Endothelial cell of umbilical vein (primary cell): ENCODE results near the gene ZFYVE26.

Experiments used
- GATA2 ChIP-seq: IDR thresholded peaks from 2 replicates; pipeline ENCODE4 v1.7.0; 2011; ENCODE audit warnings: low read depth, mild to moderate bottlenecking, moderate library complexity, mixed read lengths, low read length; ENCODE audit not compliant: insufficient read length, insufficient read depth
- JUN ChIP-seq: IDR thresholded peaks from 2 replicates; pipeline ENCODE4 v1.6.1; 2011; ENCODE audit warnings: borderline replicate concordance, low read depth; ENCODE audit not compliant: insufficient read length, insufficient read depth
- POLR2A ChIP-seq: IDR thresholded peaks from 2 replicates; pipeline ENCODE4 v1.6.1; 2012; ENCODE audit warnings: low read depth, mild to moderate bottlenecking, control low read depth, low read length
- POLR2AphosphoS5 ChIP-seq: IDR thresholded peaks from 2 replicates; pipeline ENCODE4 v1.6.1; 2012; ENCODE audit warnings: low read depth, mild to moderate bottlenecking, control low read depth, low read length, moderate library complexity; ENCODE audit not compliant: insufficient read depth
- TF ChIP-seq, protein P1 (sequence below): IDR thresholded peaks from 2 replicates; pipeline ENCODE4 v1.6.1; 2011; ENCODE audit not compliant: insufficient read depth, insufficient read length
- TF ChIP-seq, protein P2 (sequence below), 2 donors: IDR thresholded peaks; 1 replicate in 1 of 2; 2 replicates in 1 of 2; pipeline ENCODE4 v1.5.1; 2011; ENCODE audit warnings: low read length in 2 of 2, mild to moderate bottlenecking in 2 of 2, moderate library complexity in 2 of 2, control low read depth in 1 of 2, inconsistent platforms in 1 of 2, low read depth in 1 of 2; ENCODE audit not compliant: insufficient read depth in 1 of 2; ENCODE audit errors: extremely low read depth in 1 of 2

DNA sequence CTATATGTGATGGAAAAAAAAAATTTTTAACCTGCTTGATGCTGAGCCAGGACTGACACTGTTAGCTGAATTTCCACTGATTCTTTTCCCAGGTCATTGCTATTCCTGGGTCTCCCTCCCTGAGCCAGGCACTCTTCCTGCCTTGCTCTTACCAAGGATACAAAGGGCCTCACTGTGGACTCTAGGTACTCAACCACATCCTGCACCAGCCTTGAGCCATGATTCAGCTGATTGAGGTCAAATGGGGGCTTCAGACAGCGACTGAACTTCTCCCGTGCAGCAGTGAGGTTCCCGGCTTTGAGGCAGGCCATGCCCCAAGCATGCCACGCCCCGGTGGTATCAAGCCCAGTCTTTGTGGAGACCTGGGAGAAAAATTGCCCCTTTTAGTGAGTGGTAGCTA lies 54.3 kb downstream of the ZFYVE26 start:
- TF ChIP-seq, protein P1, sequence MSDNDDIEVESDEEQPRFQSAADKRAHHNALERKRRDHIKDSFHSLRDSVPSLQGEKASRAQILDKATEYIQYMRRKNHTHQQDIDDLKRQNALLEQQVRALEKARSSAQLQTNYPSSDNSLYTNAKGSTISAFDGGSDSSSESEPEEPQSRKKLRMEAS, result no peak
- TF ChIP-seq, protein P2, sequence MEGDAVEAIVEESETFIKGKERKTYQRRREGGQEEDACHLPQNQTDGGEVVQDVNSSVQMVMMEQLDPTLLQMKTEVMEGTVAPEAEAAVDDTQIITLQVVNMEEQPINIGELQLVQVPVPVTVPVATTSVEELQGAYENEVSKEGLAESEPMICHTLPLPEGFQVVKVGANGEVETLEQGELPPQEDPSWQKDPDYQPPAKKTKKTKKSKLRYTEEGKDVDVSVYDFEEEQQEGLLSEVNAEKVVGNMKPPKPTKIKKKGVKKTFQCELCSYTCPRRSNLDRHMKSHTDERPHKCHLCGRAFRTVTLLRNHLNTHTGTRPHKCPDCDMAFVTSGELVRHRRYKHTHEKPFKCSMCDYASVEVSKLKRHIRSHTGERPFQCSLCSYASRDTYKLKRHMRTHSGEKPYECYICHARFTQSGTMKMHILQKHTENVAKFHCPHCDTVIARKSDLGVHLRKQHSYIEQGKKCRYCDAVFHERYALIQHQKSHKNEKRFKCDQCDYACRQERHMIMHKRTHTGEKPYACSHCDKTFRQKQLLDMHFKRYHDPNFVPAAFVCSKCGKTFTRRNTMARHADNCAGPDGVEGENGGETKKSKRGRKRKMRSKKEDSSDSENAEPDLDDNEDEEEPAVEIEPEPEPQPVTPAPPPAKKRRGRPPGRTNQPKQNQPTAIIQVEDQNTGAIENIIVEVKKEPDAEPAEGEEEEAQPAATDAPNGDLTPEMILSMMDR (IDR thresholded peaks at IDR 0.05; ENCODE audit: extremely low read depth in 1 of 2, insufficient read depth in 1 of 2, low read depth in 1 of 2, low read length in 2 of 2), result no peak
- TF ChIP-seq POLR2AphosphoS5 (no peak), POLR2A (no peak), GATA2 (no peak), JUN (no peak)
